Panc1 (cell line): ENCODE data around the gene UBA1. TPM values are rescaled to one million over a fixed set of nuclear protein-coding genes. Genes with fewer than 3 reads are reported as not detected.

Source experiments
- ATAC-seq: fragments of 200-7000 bp; cut with Tn5 transposase; 2 replicates; pipeline ENCODE4 v1.9.1; 2020; ENCODE audit warnings: mild to moderate bottlenecking, moderate library complexity
- BruUV-seq: library from RNA; stranded (reverse); fragments of 400-500 nt; replicated peaks from 2 replicates; lab custom pipeline; 2021; lab: Mats Ljungman, UMichigan
- CTCF ChIA-PET: fragments of 300-600 bp; sonication (Branson Sonifier 250); formaldehyde crosslinking; loops from one replicate; lab custom pipeline; 2022; ENCODE audit warnings: antibody characterized with exemption; lab: Charles Lee
- POLR2A ChIA-PET: fragments of 300-600 bp; sonication (Branson Sonifier 250); formaldehyde crosslinking; loops from one replicate; lab custom pipeline; 2022; ENCODE audit warnings: antibody characterized with exemption; lab: Charles Lee
- DNase-seq: peaks from one replicate; pipeline ENCODE4 v3.0.0-alpha.2; 2010; ENCODE audit warnings: low read depth, low spot score
- H3K27ac ChIP-seq: 2 replicates; pipeline ENCODE4 v1.5.1; 2011; ENCODE audit warnings: mild to moderate bottlenecking, low read length, inconsistent platforms
- H3K27me3 ChIP-seq: fragments of 200-500 bp; sonication (Bioruptor generic); 2 replicates; pipeline ENCODE4 v1.6.0; 2014; ENCODE audit warnings: low read length, inconsistent platforms; ENCODE audit not compliant: control insufficient read depth, insufficient read depth
- H3K36me3 ChIP-seq: fragments of 200-500 bp; sonication (Bioruptor generic); 2 replicates; pipeline ENCODE4 v1.5.1; 2014; ENCODE audit warnings: inconsistent platforms, mild to moderate bottlenecking, low read length, moderate library complexity; ENCODE audit not compliant: control insufficient read depth, insufficient read depth
- H3K4me1 ChIP-seq: 2 replicates; pipeline ENCODE4 v1.5.1; 2011; ENCODE audit warnings: inconsistent platforms, mild to moderate bottlenecking, low read length, moderate library complexity; ENCODE audit not compliant: control insufficient read depth, insufficient read depth
- H3K4me3 ChIP-seq, 2 experiments: 2 replicates each; pipeline ENCODE4 v1.5.1; 2011 to 2012; ENCODE audit warnings: low read depth in 2 of 2, low read length in 2 of 2, mild to moderate bottlenecking in 2 of 2, inconsistent platforms in 1 of 2, moderate library complexity in 1 of 2
- H3K9me3 ChIP-seq: fragments of 200-500 bp; sonication (Bioruptor generic); 2 replicates; pipeline ENCODE4 v1.5.1; 2014; ENCODE audit warnings: low read depth, mild to moderate bottlenecking, inconsistent platforms, low read length, moderate library complexity; ENCODE audit not compliant: control insufficient read depth, insufficient read depth
- POLR2AphosphoS5 ChIP-seq: IDR thresholded peaks from 2 replicates; pipeline ENCODE4 v1.6.1; 2012; ENCODE audit warnings: mild to moderate bottlenecking, low read depth, low read length, moderate library complexity
- REST ChIP-seq, 2 experiments: IDR thresholded peaks; 2 replicates each; pipeline ENCODE4 v1.6.1; 2011 to 2012; ENCODE audit warnings: low read depth in 2 of 2, control low read depth in 1 of 2, low read length in 1 of 2, mild to moderate bottlenecking in 1 of 2, moderate library complexity in 1 of 2; ENCODE audit not compliant: insufficient read depth in 1 of 2
- SIN3A ChIP-seq: IDR thresholded peaks from 2 replicates; pipeline ENCODE4 v1.6.1; 2012; ENCODE audit warnings: low read depth, mild to moderate bottlenecking, low read length, moderate library complexity, borderline replicate concordance; ENCODE audit not compliant: insufficient read depth
- TCF7L2 ChIP-seq: IDR thresholded peaks from 2 replicates; pipeline ENCODE4 v1.6.1; 2011; ENCODE audit warnings: mild to moderate bottlenecking, low read depth, low read length, inconsistent platforms
- in situ Hi-C: cut with HindIII; loops from 2 replicates; pipeline ENCODE4 v1.10.0; 2016; ENCODE audit warnings: low sequenced_read_pairs, low pct_unique_long_range_greater_than_20kb
- intact Hi-C: fragments of 100-400 bp; cut with micrococcal nuclease; formaldehyde crosslinking; loops from one replicate; pipeline ENCODE4 v1.10.0; 2022; ENCODE audit not compliant: unreplicated experiment
- total RNA-seq: library from RNA; stranded (reverse); gene quantifications from one replicate; pipeline ENCODE4 v1.2.1, GENCODE V29; 2021; ENCODE audit not compliant: unreplicated experiment
- TF ChIP-seq, protein P1 (sequence below): fragments of 450-650 bp; IDR thresholded peaks from 2 replicates; pipeline ENCODE4 v1.5.1; 2017; ENCODE audit warnings: mild to moderate bottlenecking

Gene UBA1
- total RNA-seq, 1 experiment from 2014 or later: 302 TPM

GRCh38 chrX:47180346-47180745 lies 13.3 kb upstream of the UBA1 start:
- Histone ChIP-seq H3K27me3 (no peaks in the 10 kb centered on the region), H3K36me3 (peaks cover 3% of the 10 kb centered on the region), H3K4me3 (no peak overlapping the region), H3K4me1 (no peaks in the 10 kb centered on the region), H3K27ac (no peak overlapping the region), H3K9me3 (no peaks in the 10 kb centered on the region)
- intact Hi-C loops: no loop called here
- in situ Hi-C loops: no loop called here
- DNase-seq (no peak), ATAC-seq (no peak)
- no TSS peak for BruUV-seq
- CTCF ChIA-PET: no interaction called here
- POLR2A ChIA-PET: no interaction called here
- no peak for TF ChIP-seq REST (IDR thresholded peaks at IDR 0.05; ENCODE audit: insufficient read depth in 1 of 2, low read depth in 2 of 2, low read length in 1 of 2)
- TF ChIP-seq, protein P1, sequence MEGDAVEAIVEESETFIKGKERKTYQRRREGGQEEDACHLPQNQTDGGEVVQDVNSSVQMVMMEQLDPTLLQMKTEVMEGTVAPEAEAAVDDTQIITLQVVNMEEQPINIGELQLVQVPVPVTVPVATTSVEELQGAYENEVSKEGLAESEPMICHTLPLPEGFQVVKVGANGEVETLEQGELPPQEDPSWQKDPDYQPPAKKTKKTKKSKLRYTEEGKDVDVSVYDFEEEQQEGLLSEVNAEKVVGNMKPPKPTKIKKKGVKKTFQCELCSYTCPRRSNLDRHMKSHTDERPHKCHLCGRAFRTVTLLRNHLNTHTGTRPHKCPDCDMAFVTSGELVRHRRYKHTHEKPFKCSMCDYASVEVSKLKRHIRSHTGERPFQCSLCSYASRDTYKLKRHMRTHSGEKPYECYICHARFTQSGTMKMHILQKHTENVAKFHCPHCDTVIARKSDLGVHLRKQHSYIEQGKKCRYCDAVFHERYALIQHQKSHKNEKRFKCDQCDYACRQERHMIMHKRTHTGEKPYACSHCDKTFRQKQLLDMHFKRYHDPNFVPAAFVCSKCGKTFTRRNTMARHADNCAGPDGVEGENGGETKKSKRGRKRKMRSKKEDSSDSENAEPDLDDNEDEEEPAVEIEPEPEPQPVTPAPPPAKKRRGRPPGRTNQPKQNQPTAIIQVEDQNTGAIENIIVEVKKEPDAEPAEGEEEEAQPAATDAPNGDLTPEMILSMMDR: no peak
- TF ChIP-seq POLR2AphosphoS5: no peak
- no peak for TF ChIP-seq TCF7L2
- no peak for TF ChIP-seq SIN3A

- no peak for ATAC-seq
- in situ Hi-C loops (no loop called here), intact Hi-C loops (no loop called here)
- BruUV-seq: no TSS peak
- Histone ChIP-seq H3K27ac (no peak overlapping the region), H3K4me1 (no peaks in the 10 kb centered on the region), H3K4me3 (no peak overlapping the region), H3K36me3 (peaks cover 6% of the 10 kb centered on the region), H3K9me3 (no peaks in the 10 kb centered on the region), H3K27me3 (no peaks in the 10 kb centered on the region)
- CTCF ChIA-PET: no interaction called here
- TF ChIP-seq, protein P1: no peak
- no peak for TF ChIP-seq SIN3A
- TF ChIP-seq TCF7L2: no peak
- TF ChIP-seq POLR2AphosphoS5: no peak
- no peak for TF ChIP-seq REST (IDR thresholded peaks at IDR 0.05; ENCODE audit: insufficient read depth in 1 of 2, low read depth in 2 of 2, low read length in 1 of 2)
- no peak for DNase-seq
- POLR2A ChIA-PET: no interaction called here
Measured at GRCh38 chrX:47181301-47181700, 12.3 kb upstream of the UBA1 start.
